Measurements from ENCODE around the gene NPM3. TPM values are rescaled to one million over a fixed set of nuclear protein-coding genes. Genes with fewer than 3 reads are reported as not detected.

Gene NPM3
- total RNA-seq, 1 donor from 2014 or later = 64.8 TPM

GRCh38 chr10:101816376-101816775, 33.1 kb upstream of the NPM3 start:
- Mint-ChIP-seq H3K4me1 (peaks cover 50% of the 10 kb centered on the region), H3K4me3 (peak overlapping the region; percentile 98)

GRCh38 chr10:101814466-101815071, 31.3 kb upstream of the NPM3 start:
- peaks cover 4% of the 10 kb centered on the region for H3K27me3 Mint-ChIP-seq (ENCODE audit: low read depth)
- H3K9me3 Mint-ChIP-seq = no peaks in the 10 kb centered on the region
- no peak overlapping the region for H3K27ac Mint-ChIP-seq (ENCODE audit: unreplicated experiment)
- no peaks in the 10 kb centered on the region for H3K36me3 Mint-ChIP-seq (ENCODE audit: low read depth)
- H3K4me1 Mint-ChIP-seq = peaks cover 50% of the 10 kb centered on the region
- peak overlapping the region; percentile 98 for H3K4me3 Mint-ChIP-seq
- no peak for TF ChIP-seq CTCF (conservative IDR thresholded peaks at IDR 0.05)
- DNase-seq (ENCODE audit: low read depth, low spot score) = no peak

More at GRCh38 chr10:101816376-101816775, 33.1 kb upstream of the NPM3 start:
- H3K27me3 Mint-ChIP-seq (ENCODE audit: low read depth) = peaks cover 4% of the 10 kb centered on the region
- no peak for TF ChIP-seq CTCF (conservative IDR thresholded peaks at IDR 0.05)
- H3K27ac Mint-ChIP-seq (ENCODE audit: unreplicated experiment) = no peak overlapping the region
- H3K9me3 Mint-ChIP-seq = no peaks in the 10 kb centered on the region
- no peak for DNase-seq (ENCODE audit: low read depth, low spot score)
- H3K36me3 Mint-ChIP-seq (ENCODE audit: low read depth) = no peaks in the 10 kb centered on the region

GRCh38 chr10:101812606-101813005, 29.4 kb upstream of the NPM3 start:
- H3K9me3 Mint-ChIP-seq = no peaks in the 10 kb centered on the region
- H3K27ac Mint-ChIP-seq (ENCODE audit: unreplicated experiment) = no peak overlapping the region
- peaks cover 1% of the 10 kb centered on the region for H3K36me3 Mint-ChIP-seq (ENCODE audit: low read depth)
- DNase-seq (ENCODE audit: low read depth, low spot score) = no peak
- H3K4me1 Mint-ChIP-seq = peaks cover 35% of the 10 kb centered on the region
- peak overlapping the region; percentile 98 for H3K4me3 Mint-ChIP-seq
- no peaks in the 10 kb centered on the region for H3K27me3 Mint-ChIP-seq (ENCODE audit: low read depth)
- no peak for TF ChIP-seq CTCF (conservative IDR thresholded peaks at IDR 0.05)

GRCh38 chr10:101807158-101807557, 23.9 kb upstream of the NPM3 start:
- no peaks in the 10 kb centered on the region for H3K9me3 Mint-ChIP-seq
- peaks cover 11% of the 10 kb centered on the region for H3K36me3 Mint-ChIP-seq (ENCODE audit: low read depth)
- no peak overlapping the region for H3K27ac Mint-ChIP-seq (ENCODE audit: unreplicated experiment)
- no peak overlapping the region for H3K4me3 Mint-ChIP-seq
- no peak for DNase-seq (ENCODE audit: low read depth, low spot score)
- H3K4me1 Mint-ChIP-seq = no peaks in the 10 kb centered on the region
- no peaks in the 10 kb centered on the region for H3K27me3 Mint-ChIP-seq (ENCODE audit: low read depth)
- TF ChIP-seq CTCF (conservative IDR thresholded peaks at IDR 0.05) = no peak

GRCh38 chr10:101803511-101803910, 20.3 kb upstream of the NPM3 start:
- Mint-ChIP-seq H3K36me3 (ENCODE audit: low read depth) (peaks cover 22% of the 10 kb centered on the region), H3K4me3 (no peak overlapping the region), H3K9me3 (no peaks in the 10 kb centered on the region), H3K4me1 (no peaks in the 10 kb centered on the region), H3K27ac (ENCODE audit: unreplicated experiment) (no peak overlapping the region), H3K27me3 (ENCODE audit: low read depth) (no peaks in the 10 kb centered on the region)
- no peak for DNase-seq (ENCODE audit: low read depth, low spot score)
- no peak for TF ChIP-seq CTCF (conservative IDR thresholded peaks at IDR 0.05)

Data from neural crest cell (in vitro differentiated cells).